Right lobe of liver (tissue), 4 donors: Measurements from ENCODE around the gene REXO4.

Experiments used
- CTCF ChIP-seq, 4 donors: fragments of 200-600 bp in 3 of 4; fragments of 450-650 bp in 1 of 4; IDR thresholded peaks; one replicate each; pipeline versions ENCODE4 v1.5.1 to v1.8.0; 2016 to 2022; ENCODE audit warnings: antibody characterized with exemption in 4 of 4, mild to moderate bottlenecking in 2 of 4
- POLR2A ChIP-seq: fragments of 450-650 bp; IDR thresholded peaks from one replicate; pipeline ENCODE4 v1.6.1; 2017; ENCODE audit warnings: antibody characterized with exemption, mild to moderate bottlenecking
- donor health status: DM: no; HTN: no; CAD: no.
- donor health status: DM: no; HTN: no; CAD: no.
- donor health status: DM: no; HTN: yes; CAD: no.

- TF ChIP-seq CTCF (IDR thresholded peaks at IDR 0.05) (no peak), POLR2A (no peak)
These were observed 38.6 kb upstream of the REXO4 start for GRCh38 chr9:133456409-133456808.
